Measurements from ENCODE around the gene SATL1. TPM values are rescaled to one million over a fixed set of nuclear protein-coding genes. Genes with fewer than 3 reads are reported as not detected.

Gene SATL1
- total and polyA plus RNA-seq, 2 experiments from 2014 or later, result 0.17 TPM

DNA sequence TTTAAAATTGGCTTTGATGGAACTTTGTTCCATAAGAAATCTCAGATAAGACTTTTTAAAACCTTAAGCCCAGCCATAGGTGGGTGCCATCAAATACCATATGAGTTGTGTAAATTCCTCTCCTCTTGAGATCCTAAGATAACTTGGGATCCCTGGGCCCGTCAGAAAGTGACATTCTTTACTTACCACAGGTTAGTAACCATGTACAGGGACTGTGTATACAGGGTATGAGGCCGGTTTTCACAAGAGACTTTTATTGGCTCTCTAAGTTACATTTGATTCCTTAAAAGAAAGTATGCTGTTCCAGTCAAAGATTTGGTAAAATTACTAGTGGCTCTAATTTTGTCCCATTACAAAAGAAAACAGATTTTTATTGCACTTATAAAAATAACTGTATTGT is 129.8 kb downstream of the SATL1 start:
- Histone ChIP-seq H3K79me2 (no peaks in the 10 kb centered on the region), H3K27ac (no peak overlapping the region), H3K36me3 (replicated peaks; ENCODE audit: insufficient read depth, low read depth) (no peaks in the 10 kb centered on the region), H3K27me3 (no peaks in the 10 kb centered on the region), H4K20me1 (ENCODE audit: insufficient read depth, poor library complexity, severe bottlenecking) (no peaks in the 10 kb centered on the region), H3K9me2 (replicated peaks; ENCODE audit: insufficient read depth) (no peaks in the 10 kb centered on the region), H3K4me1 (ENCODE audit: insufficient read depth) (no peaks in the 10 kb centered on the region), H3K4me3 (no peak overlapping the region), H2AFZ (no peak overlapping the region), H3K4me2 (no peak overlapping the region), H3K9me3 (ENCODE audit: low read depth) (no peaks in the 10 kb centered on the region)
- TF ChIP-seq EZH2 (IDR thresholded peaks at IDR 0.05; ENCODE audit: borderline replicate concordance), result no peak
- no peak for TF ChIP-seq EZH2phosphoT487 (IDR thresholded peaks at IDR 0.05; ENCODE audit: low read depth, severe bottlenecking, unreplicated experiment)
- TF ChIP-seq, protein P1, sequence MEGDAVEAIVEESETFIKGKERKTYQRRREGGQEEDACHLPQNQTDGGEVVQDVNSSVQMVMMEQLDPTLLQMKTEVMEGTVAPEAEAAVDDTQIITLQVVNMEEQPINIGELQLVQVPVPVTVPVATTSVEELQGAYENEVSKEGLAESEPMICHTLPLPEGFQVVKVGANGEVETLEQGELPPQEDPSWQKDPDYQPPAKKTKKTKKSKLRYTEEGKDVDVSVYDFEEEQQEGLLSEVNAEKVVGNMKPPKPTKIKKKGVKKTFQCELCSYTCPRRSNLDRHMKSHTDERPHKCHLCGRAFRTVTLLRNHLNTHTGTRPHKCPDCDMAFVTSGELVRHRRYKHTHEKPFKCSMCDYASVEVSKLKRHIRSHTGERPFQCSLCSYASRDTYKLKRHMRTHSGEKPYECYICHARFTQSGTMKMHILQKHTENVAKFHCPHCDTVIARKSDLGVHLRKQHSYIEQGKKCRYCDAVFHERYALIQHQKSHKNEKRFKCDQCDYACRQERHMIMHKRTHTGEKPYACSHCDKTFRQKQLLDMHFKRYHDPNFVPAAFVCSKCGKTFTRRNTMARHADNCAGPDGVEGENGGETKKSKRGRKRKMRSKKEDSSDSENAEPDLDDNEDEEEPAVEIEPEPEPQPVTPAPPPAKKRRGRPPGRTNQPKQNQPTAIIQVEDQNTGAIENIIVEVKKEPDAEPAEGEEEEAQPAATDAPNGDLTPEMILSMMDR (IDR thresholded peaks at IDR 0.05; ENCODE audit: poor library complexity), result no peak
- 45% methylated on average over 2 of the region's 2 CpGs for WGBS (ENCODE audit: low lambda C conversion rate, missing lambda C conversion rate)
- no peak for DNase-seq (ENCODE audit: low spot score)

DNA sequence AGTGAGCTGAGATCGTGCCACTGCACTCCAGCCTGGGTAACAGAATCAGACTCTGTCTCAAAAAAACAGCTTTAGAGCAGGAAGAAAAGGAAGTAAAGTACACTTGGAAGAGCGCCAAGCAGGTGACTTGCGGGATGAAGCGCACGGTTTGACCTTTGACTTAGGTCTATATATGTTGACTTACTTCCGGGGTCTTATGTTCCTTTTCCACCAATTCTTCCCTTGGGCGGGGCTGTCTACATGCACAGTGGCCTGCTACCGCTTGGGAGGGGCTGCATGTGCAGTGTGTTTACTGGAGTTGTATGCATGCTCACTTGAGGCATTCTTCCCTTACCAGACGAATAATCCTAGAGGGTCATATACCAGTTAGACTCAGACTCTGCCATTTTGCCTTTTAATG is 131.3 kb downstream of the SATL1 start:
- Histone ChIP-seq H3K9me2 (replicated peaks; ENCODE audit: insufficient read depth) (no peaks in the 10 kb centered on the region), H2AFZ (no peak overlapping the region), H3K4me1 (ENCODE audit: insufficient read depth) (no peaks in the 10 kb centered on the region), H3K4me2 (no peak overlapping the region), H3K27me3 (no peaks in the 10 kb centered on the region), H3K4me3 (no peak overlapping the region), H3K9me3 (ENCODE audit: low read depth) (no peaks in the 10 kb centered on the region), H3K79me2 (no peaks in the 10 kb centered on the region), H4K20me1 (ENCODE audit: insufficient read depth, poor library complexity, severe bottlenecking) (no peaks in the 10 kb centered on the region), H3K27ac (no peak overlapping the region), H3K36me3 (replicated peaks; ENCODE audit: insufficient read depth, low read depth) (no peaks in the 10 kb centered on the region)
- 69% methylated on average over 8 of the region's 9 CpGs for WGBS (ENCODE audit: low lambda C conversion rate, missing lambda C conversion rate)
- TF ChIP-seq, protein P1 (IDR thresholded peaks at IDR 0.05; ENCODE audit: poor library complexity), result no peak
- TF ChIP-seq EZH2phosphoT487 (IDR thresholded peaks at IDR 0.05; ENCODE audit: low read depth, severe bottlenecking, unreplicated experiment), result no peak
- TF ChIP-seq EZH2 (IDR thresholded peaks at IDR 0.05; ENCODE audit: borderline replicate concordance), result no peak
- no peak for DNase-seq (ENCODE audit: low spot score)

GRCh38 chrX:85111347-85111746 is 132.2 kb downstream of the SATL1 start:
- no peaks in the 10 kb centered on the region for H3K9me2 ChIP-seq (replicated peaks; ENCODE audit: insufficient read depth)
- peak; percentile 27 for DNase-seq (ENCODE audit: low spot score)
- H3K79me2 ChIP-seq, result no peaks in the 10 kb centered on the region
- WGBS (ENCODE audit: low lambda C conversion rate, missing lambda C conversion rate), result 34% methylated on average over 2 of the region's 2 CpGs
- no peaks in the 10 kb centered on the region for H3K27me3 ChIP-seq
- no peak overlapping the region for H2AFZ ChIP-seq
- TF ChIP-seq, protein P1 (IDR thresholded peaks at IDR 0.05; ENCODE audit: poor library complexity), result peak; percentile 73
- no peak for TF ChIP-seq EZH2phosphoT487 (IDR thresholded peaks at IDR 0.05; ENCODE audit: low read depth, severe bottlenecking, unreplicated experiment)
- no peaks in the 10 kb centered on the region for H3K36me3 ChIP-seq (replicated peaks; ENCODE audit: insufficient read depth, low read depth)
- H3K9me3 ChIP-seq (ENCODE audit: low read depth), result no peaks in the 10 kb centered on the region
- H3K4me2 ChIP-seq, result no peak overlapping the region
- no peak overlapping the region for H3K27ac ChIP-seq
- no peak overlapping the region for H3K4me3 ChIP-seq
- no peaks in the 10 kb centered on the region for H4K20me1 ChIP-seq (ENCODE audit: insufficient read depth, poor library complexity, severe bottlenecking)
- H3K4me1 ChIP-seq (ENCODE audit: insufficient read depth), result no peaks in the 10 kb centered on the region

DNA sequence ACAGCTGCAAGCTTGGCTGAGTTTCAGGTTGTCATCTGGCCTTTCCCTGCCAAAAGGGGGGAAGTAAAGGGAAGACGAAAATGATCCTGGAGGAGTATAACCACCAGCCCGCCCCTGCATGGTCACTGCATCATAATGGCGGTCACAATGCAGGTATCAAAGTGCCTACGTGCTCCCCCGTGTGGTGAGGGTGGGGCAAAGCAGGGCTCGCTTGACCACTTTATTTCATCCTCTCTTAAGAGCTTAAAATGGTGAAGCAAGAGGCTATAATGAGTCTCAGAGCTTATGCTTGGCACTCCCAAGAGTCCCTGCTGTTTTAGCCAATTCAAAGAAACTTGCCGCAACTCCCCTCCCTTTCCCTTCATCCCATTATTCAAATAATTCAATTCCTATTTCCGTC is 134.3 kb downstream of the SATL1 start:
- Histone ChIP-seq H3K27ac (no peak overlapping the region), H3K4me1 (ENCODE audit: insufficient read depth) (no peaks in the 10 kb centered on the region), H3K36me3 (replicated peaks; ENCODE audit: insufficient read depth, low read depth) (no peaks in the 10 kb centered on the region), H3K79me2 (no peaks in the 10 kb centered on the region), H3K4me2 (no peak overlapping the region), H4K20me1 (ENCODE audit: insufficient read depth, poor library complexity, severe bottlenecking) (no peaks in the 10 kb centered on the region), H3K9me3 (ENCODE audit: low read depth) (no peaks in the 10 kb centered on the region), H3K9me2 (replicated peaks; ENCODE audit: insufficient read depth) (no peaks in the 10 kb centered on the region), H2AFZ (no peak overlapping the region), H3K4me3 (no peak overlapping the region), H3K27me3 (no peaks in the 10 kb centered on the region)
- no peak for TF ChIP-seq EZH2 (IDR thresholded peaks at IDR 0.05; ENCODE audit: borderline replicate concordance)
- TF ChIP-seq EZH2phosphoT487 (IDR thresholded peaks at IDR 0.05; ENCODE audit: low read depth, severe bottlenecking, unreplicated experiment), result no peak
- TF ChIP-seq, protein P1 (IDR thresholded peaks at IDR 0.05; ENCODE audit: poor library complexity), result no peak
- DNase-seq (ENCODE audit: low spot score), result no peak
- WGBS (ENCODE audit: low lambda C conversion rate, missing lambda C conversion rate), result 59% methylated on average over 8 of the region's 8 CpGs
